Dermis blood vessel endothelial cell (primary cell): Measurements from ENCODE around the gene KRTAP5-2. TPM values are rescaled to one million over a fixed set of nuclear protein-coding genes. Genes with fewer than 3 reads are reported as not detected.
"Not testable (repeated sequence)": the region's sequence is repeated elsewhere in the genome, so short reads cannot be mapped to it uniquely, and the experiment has no call there.

Experiments
- DNase-seq: peaks from one replicate; pipeline ENCODE4 v3.0.0; 2010
- total RNA-seq: library from RNA; depleted of rRNA; stranded (reverse); fragments of >200 nt; gene quantifications from 2 replicates; pipeline ENCODE4 v1.2.3, GENCODE V29; 2014

KRTAP5-2 gene
- total RNA-seq, 1 donor from 2014 or later: not detected

- peak; percentile 67 for DNase-seq
These were observed 30.6 kb upstream of the KRTAP5-2 start for GRCh38 chr11:1628506-1629325.

- no peak for DNase-seq
These were observed 27.4 kb upstream of the KRTAP5-2 start for GRCh38 chr11:1625541-1625940.

GRCh38 chr11:1624621-1625020, 26.5 kb upstream of the KRTAP5-2 start:
- DNase-seq: no peak

GRCh38 chr11:1623716-1624115, 25.6 kb upstream of the KRTAP5-2 start:
- no peak for DNase-seq

GRCh38 chr11:1622086-1622485, 24.0 kb upstream of the KRTAP5-2 start, which contains the start of gene KRTAP5-4:
KRTAP5-4 (minus strand) TSS chr11:1622138; CDS start chr11:1622093, 45 bp downstream.
- no peak for DNase-seq

- peak; percentile 24 for DNase-seq
These were observed 21.4 kb upstream of the KRTAP5-2 start for GRCh38 chr11:1619449-1619848.

GRCh38 chr11:1618231-1618630, 20.1 kb upstream of the KRTAP5-2 start:
- DNase-seq: no peak

- DNase-seq: no peak
These were observed 10.3 kb upstream of the KRTAP5-2 start, which contains the start of gene KRTAP5-3 for GRCh38 chr11:1608363-1608762. KRTAP5-3 (minus strand) TSS chr11:1608463; CDS start chr11:1608385, 78 bp downstream.

GRCh38 chr11:1607901-1608300, 9.8 kb upstream of the KRTAP5-2 start:
- DNase-seq: not testable (repeated sequence)

- not testable (repeated sequence) for DNase-seq
These were observed 9.2 kb upstream of the KRTAP5-2 start for GRCh38 chr11:1607156-1607845.

GRCh38 chr11:1605923-1606322, 7.8 kb upstream of the KRTAP5-2 start:
- not testable (repeated sequence) for DNase-seq

- DNase-seq: no peak
These were observed 6.6 kb upstream of the KRTAP5-2 start for GRCh38 chr11:1604711-1605110.

GRCh38 chr11:1604181-1604580, 6.1 kb upstream of the KRTAP5-2 start:
- no peak for DNase-seq

- no peak for DNase-seq
These were observed 5.5 kb upstream of the KRTAP5-2 start for GRCh38 chr11:1603629-1604028.

GRCh38 chr11:1601663-1602062, 3.6 kb upstream of the KRTAP5-2 start:
- not testable (repeated sequence) for DNase-seq

- no peak for DNase-seq
These were observed 2.5 kb upstream of the KRTAP5-2 start for GRCh38 chr11:1600626-1601025.

GRCh38 chr11:1598816-1599215, 722 bp upstream of the KRTAP5-2 start:
- DNase-seq: no peak

- not testable (repeated sequence) for DNase-seq
These were observed 312 bp upstream of the KRTAP5-2 start for GRCh38 chr11:1598406-1598805.

GRCh38 chr11:1597331-1597993, 632 bp downstream of the KRTAP5-2 start:
- no peak for DNase-seq

- not testable (repeated sequence) for DNase-seq
These were observed 1.4 kb downstream of the KRTAP5-2 start for GRCh38 chr11:1596576-1597121.

- peak; percentile 30 for DNase-seq
These were observed 2.0 kb downstream of the KRTAP5-2 start for GRCh38 chr11:1595994-1596575.

GRCh38 chr11:1592628-1593027, 5.5 kb downstream of the KRTAP5-2 start:
- no peak for DNase-seq
